ENCODE results near the gene IPPK. TPM values are rescaled to one million over a fixed set of nuclear protein-coding genes. Genes with fewer than 3 reads are reported as not detected.

The IPPK gene
- total and polyA plus RNA-seq, 2 of the 4 experiments (the other 2 are of a cell fraction): 25.1 to 26.8 TPM

GRCh38 chr9:92665836-92666235, 4.1 kb downstream of the IPPK start:
- ChIA-PET POLR2A (ENCODE audit: unreplicated experiment) (no interaction called here), CTCF (interaction anchor here (0.6 kb wide), 1 partner anchor 541 kb away, joined by 6 read pairs; no protein-coding TSS in a partner anchor)
- dilution Hi-C loops (cut with HindIII; ENCODE audit: low sequenced_read_pairs, unreplicated experiment) (no loop called here), intact Hi-C loops (cut with micrococcal nuclease) (no loop called here), in situ Hi-C loops (cut with MboI; ENCODE audit: low sequenced_read_pairs) (no loop called here)
- Histone ChIP-seq H3K36me3 (ENCODE audit: control insufficient read depth, insufficient read depth, low read length) (peaks cover 7% of the 10 kb centered on the region), H2BK5ac (ENCODE audit: low read depth, low read length, poor library complexity, severe bottlenecking) (no peak overlapping the region), H2AK5ac (ENCODE audit: low read depth, low read length) (no peak overlapping the region), H3K4ac (ENCODE audit: low read depth, low read length) (no peak overlapping the region), H3K9me1 (ENCODE audit: insufficient read depth, low read length) (peaks cover 21% of the 10 kb centered on the region; the same call in 1 of the 2 replicates), H3K4me3 (ENCODE audit: insufficient read depth, low read depth, low read length) (no peak overlapping the region), H2AFZ (replicated peaks; ENCODE audit: low read length, poor library complexity) (no peak overlapping the region), H3K56ac (ENCODE audit: extremely low read depth, insufficient read depth, low read length) (no peak overlapping the region), H3K27ac (ENCODE audit: insufficient read depth, low read length) (no peak overlapping the region), H4K20me1 (ENCODE audit: insufficient read depth, low read length) (peaks cover 64% of the 10 kb centered on the region), H2AK9ac (replicated peaks; ENCODE audit: low read depth, low read length, poor library complexity) (no peak overlapping the region), H3K9me3 (ENCODE audit: control insufficient read depth, insufficient read depth, low read length) (no peaks in the 10 kb centered on the region), H3K27me3 (ENCODE audit: control insufficient read depth, insufficient read depth, low read length) (no peaks in the 10 kb centered on the region), H3K14ac (replicated peaks; ENCODE audit: low read depth, low read length) (no peak overlapping the region), H2BK15ac (ENCODE audit: low read depth, low read length) (no peak overlapping the region), H3K18ac (ENCODE audit: low read depth, low read length) (no peak overlapping the region), H3K4me2 (ENCODE audit: low read depth, low read length) (no peak overlapping the region), H3K23ac (ENCODE audit: low read depth, low read length) (no peak overlapping the region), H2BK120ac (ENCODE audit: low read depth, low read length) (no peak overlapping the region), H4K8ac (ENCODE audit: low read depth in 2 of 2, low read length in 2 of 2) (no peak overlapping the region), H4K5ac (ENCODE audit: low read depth, low read length) (no peak overlapping the region), H2BK20ac (ENCODE audit: low read depth, low read length) (no peak overlapping the region), H3K4me1 (ENCODE audit: control insufficient read depth, insufficient read depth, low read length) (peaks cover 13% of the 10 kb centered on the region), H3K79me1 (ENCODE audit: low read depth in 1 of 2, low read length in 2 of 2) (peaks cover 36 to 89% of the 10 kb centered on the region in 2 experiments), H4K91ac (ENCODE audit: insufficient read depth, low read depth, low read length) (no peak overlapping the region), H3K9ac (ENCODE audit: low read depth, low read length) (no peak overlapping the region)
- TF ChIP-seq ELK1 (IDR thresholded peaks at IDR 0.05; ENCODE audit: borderline replicate concordance, low read depth, low read length) (no peak), RAD21 (IDR thresholded peaks at IDR 0.05; ENCODE audit: low read length) (no peak), BHLHE40 (IDR thresholded peaks at IDR 0.05; ENCODE audit: low read depth, low read length) (no peak), SMC3 (IDR thresholded peaks at IDR 0.05; ENCODE audit: low read depth, low read length) (no peak), MAFK (IDR thresholded peaks at IDR 0.05; ENCODE audit: low read depth, low read length) (no peak), FOS (IDR thresholded peaks at IDR 0.05; ENCODE audit: low read depth, low read length) (no peak), NFE2L2 (IDR thresholded peaks at IDR 0.05; ENCODE audit: low read depth, low read length) (no peak), USF2 (IDR thresholded peaks at IDR 0.05; ENCODE audit: low read depth, low read length) (no peak), MXI1 (IDR thresholded peaks at IDR 0.05; ENCODE audit: borderline replicate concordance, low read depth, low read length) (no peak), POLR2A (IDR thresholded peaks at IDR 0.05; ENCODE audit: low read depth, low read length) (no peak), CTCF (conservative IDR thresholded peaks at IDR 0.05; ENCODE audit: low read depth, low read length) (no peak), MAZ (IDR thresholded peaks at IDR 0.05; ENCODE audit: borderline replicate concordance, low read depth, low read length) (no peak), CEBPB (IDR thresholded peaks at IDR 0.05; ENCODE audit: low read depth, low read length) (no peak), RFX5 (IDR thresholded peaks at IDR 0.05; ENCODE audit: low read depth, low read length) (no peak), CHD1 (IDR thresholded peaks at IDR 0.05; ENCODE audit: low read depth, low read length) (no peak)
- no peak for DNase-seq
- BruUV-seq (replicated peaks): no TSS peak
- 100% methylated on average over 1 of the region's 3 CpGs; no CpG with 5 or more reads in 1 of the 2 experiments for WGBS, 2 experiments (ENCODE audit: extremely low coverage in 2 of 2, insufficient read length in 1 of 2)
- ATAC-seq (ENCODE audit: low read depth): no peak
